Left lung (tissue), 10 donors: ENCODE measurements around the gene CRYGN. TPM values are rescaled to one million over a fixed set of nuclear protein-coding genes. Genes with fewer than 3 reads are reported as not detected.

Experiments used
- ATAC-seq: fragments of 200-7000 bp; cut with Tn5 transposase; one replicate; pipeline ENCODE4 v1.9.1; 2020; ENCODE audit warnings: moderate library complexity
- DNase-seq, 4 donors: peaks; one replicate each; pipeline ENCODE4 v3.0.0-alpha.2; 2013 to 2020
- H3K27ac ChIP-seq, 2 donors: fragments of 200-600 bp; sonication (generic) in 1 of 2; one replicate each; pipeline versions ENCODE4 v1.5.0 to v1.8.0; 2020 to 2021
- H3K27me3 ChIP-seq, 2 donors: fragments of 200-600 bp; sonication (generic) in 1 of 2; one replicate each; pipeline versions ENCODE4 v1.5.0 to v1.8.0; 2020 to 2021
- H3K36me3 ChIP-seq, 2 donors: fragments of 200-600 bp; sonication (generic) in 1 of 2; one replicate each; pipeline versions ENCODE4 v1.5.0 to v1.8.0; 2020 to 2021
- H3K4me1 ChIP-seq, 2 donors: fragments of 200-600 bp; one replicate each; pipeline ENCODE4 v1.8.0; 2021
- H3K4me3 ChIP-seq, 2 donors: fragments of 200-600 bp; sonication (generic) in 1 of 2; one replicate each; pipeline versions ENCODE4 v1.5.0 to v1.8.0; 2020 to 2021; ENCODE audit warnings: mild to moderate bottlenecking in 1 of 2
- H3K9me3 ChIP-seq, 2 donors: fragments of 200-600 bp; sonication (generic) in 1 of 2; one replicate each; pipeline versions ENCODE4 v1.5.0 to v1.8.0; 2020 to 2021
- intact Hi-C, 2 donors: fragments of 100-400 bp; cut with DNase I; formaldehyde crosslinking; loops; one replicate each; pipeline versions ENCODE4 v1.11.2 to v1.14.2; 2022
- polyA plus RNA-seq, 6 donors: library from polyadenylated mRNA; unstranded; fragments of 120-200 nt; gene quantifications; one replicate each; pipeline ENCODE4 v1.2.1, GENCODE V29; 2013; ENCODE audit not compliant: insufficient read length in 6 of 6
- total RNA-seq, 2 donors: library from RNA; stranded (reverse); fragmentation: NEBNext Ultra II Directional; extraction: Animal tissue kit (Norgen Biotek cat#: 25700); gene quantifications; one replicate each; pipeline ENCODE4 v1.2.1, GENCODE V29; 2021
- TF ChIP-seq, protein P1 (sequence below), 2 donors: fragments of 200-600 bp; sonication (generic) in 1 of 2; IDR thresholded peaks; one replicate each; pipeline versions ENCODE4 v1.5.0 to v1.8.0; 2021; ENCODE audit warnings: antibody characterized with exemption in 2 of 2
- donor health status: DM: no; HTN: yes; CAD: no.
- donor health status: DM: no; HTN: no; CAD: no.

CRYGN gene
- total and polyA plus RNA-seq, 8 donors, result 0.34 to 0.75 (median 0.56) TPM; not detected in 2

DNA sequence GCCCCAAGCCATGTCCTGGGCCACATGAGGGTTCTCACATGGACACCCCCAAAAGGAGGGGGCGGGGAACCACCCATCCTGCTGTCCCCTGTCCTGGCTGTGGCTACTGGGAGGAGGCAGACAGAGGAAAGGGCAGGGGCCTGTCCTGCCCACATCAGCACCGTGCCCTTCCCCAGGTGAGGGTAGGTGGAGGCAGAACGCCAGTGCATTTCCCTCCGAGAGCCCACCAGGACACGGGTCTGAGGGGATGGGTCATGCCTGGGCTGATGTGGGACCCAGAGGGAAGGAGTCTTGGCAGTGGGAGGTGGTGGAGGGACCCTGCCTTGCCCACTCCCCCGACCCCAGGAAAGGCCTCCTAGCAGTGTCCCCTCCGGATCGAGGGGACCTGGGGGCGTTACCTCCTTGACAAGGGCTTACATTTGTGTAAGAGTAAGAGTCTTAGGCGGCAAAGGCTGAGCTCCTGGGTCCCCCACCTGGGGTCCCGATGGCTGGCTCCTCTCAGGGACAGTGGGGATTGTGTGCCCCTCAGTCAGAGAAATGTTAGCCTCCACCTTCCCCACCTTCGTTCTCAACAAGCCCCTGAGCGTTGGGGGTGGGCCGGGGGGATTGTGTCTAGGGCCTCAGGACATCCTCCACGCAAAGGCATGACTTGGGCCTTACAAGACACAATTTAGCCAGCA, 6.1 kb downstream of the CRYGN start:
- Histone ChIP-seq H3K27me3 (peaks cover 0 to 21% of the 10 kb centered on the region in 2 donors), H3K4me3 (no peak overlapping the region), H3K36me3 (no peaks in the 10 kb centered on the region), H3K4me1 (peaks cover 11 to 14% of the 10 kb centered on the region in 2 donors), H3K9me3 (no peaks in the 10 kb centered on the region), H3K27ac (no peak overlapping the region)
- intact Hi-C loops, result no loop called here
- TF ChIP-seq, protein P1, sequence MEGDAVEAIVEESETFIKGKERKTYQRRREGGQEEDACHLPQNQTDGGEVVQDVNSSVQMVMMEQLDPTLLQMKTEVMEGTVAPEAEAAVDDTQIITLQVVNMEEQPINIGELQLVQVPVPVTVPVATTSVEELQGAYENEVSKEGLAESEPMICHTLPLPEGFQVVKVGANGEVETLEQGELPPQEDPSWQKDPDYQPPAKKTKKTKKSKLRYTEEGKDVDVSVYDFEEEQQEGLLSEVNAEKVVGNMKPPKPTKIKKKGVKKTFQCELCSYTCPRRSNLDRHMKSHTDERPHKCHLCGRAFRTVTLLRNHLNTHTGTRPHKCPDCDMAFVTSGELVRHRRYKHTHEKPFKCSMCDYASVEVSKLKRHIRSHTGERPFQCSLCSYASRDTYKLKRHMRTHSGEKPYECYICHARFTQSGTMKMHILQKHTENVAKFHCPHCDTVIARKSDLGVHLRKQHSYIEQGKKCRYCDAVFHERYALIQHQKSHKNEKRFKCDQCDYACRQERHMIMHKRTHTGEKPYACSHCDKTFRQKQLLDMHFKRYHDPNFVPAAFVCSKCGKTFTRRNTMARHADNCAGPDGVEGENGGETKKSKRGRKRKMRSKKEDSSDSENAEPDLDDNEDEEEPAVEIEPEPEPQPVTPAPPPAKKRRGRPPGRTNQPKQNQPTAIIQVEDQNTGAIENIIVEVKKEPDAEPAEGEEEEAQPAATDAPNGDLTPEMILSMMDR (IDR thresholded peaks at IDR 0.05), result no peak
- DNase-seq (peak in 1 of 4 donors; percentile 30), ATAC-seq (no peak)

DNA sequence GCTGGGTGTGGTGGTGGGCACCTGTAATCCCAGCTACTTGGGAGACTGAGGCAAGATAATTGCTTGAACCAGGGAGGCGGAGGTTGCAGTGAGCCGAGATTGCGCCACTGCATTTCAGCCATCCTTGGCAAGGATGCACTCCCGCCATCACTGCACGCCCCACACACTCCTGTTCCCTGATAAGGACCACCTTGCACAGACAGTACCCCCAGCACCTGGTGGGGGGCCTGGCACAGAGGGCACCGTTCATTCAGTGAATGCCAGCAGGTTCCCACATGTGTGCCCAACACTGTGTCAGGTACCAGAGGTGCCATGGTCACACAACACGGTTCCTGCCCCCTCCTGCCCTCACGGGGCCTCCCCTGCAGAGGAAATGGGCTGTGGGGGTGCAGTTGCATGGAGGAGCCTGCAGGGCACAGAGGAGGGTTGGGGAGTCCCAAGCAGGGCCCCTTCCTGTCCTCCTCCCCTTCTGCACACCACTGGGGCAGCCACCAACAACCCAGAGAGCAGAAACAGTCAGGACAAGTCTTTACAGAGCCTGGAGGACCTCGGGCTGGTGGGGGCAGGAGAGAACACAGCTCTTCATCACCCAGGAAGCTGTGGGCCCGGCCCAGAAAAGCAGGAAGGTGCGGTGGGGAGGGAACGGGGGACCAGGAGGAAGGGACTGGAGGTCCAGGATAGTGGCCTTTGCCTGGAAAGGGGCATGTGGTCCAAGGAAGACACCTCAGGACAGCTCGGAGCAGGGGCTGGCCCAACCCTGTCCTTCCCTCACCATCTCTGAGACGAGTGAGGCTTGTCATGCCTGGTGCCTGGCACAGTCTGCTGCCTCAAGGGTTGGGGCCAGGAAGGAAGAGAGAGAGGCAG, 7.1 kb downstream of the CRYGN start:
- intact Hi-C loops, result no loop called here
- Histone ChIP-seq H3K4me3 (no peak overlapping the region), H3K27me3 (peaks cover 0 to 11% of the 10 kb centered on the region in 2 donors), H3K27ac (no peak overlapping the region), H3K9me3 (no peaks in the 10 kb centered on the region), H3K4me1 (peaks cover 19 to 20% of the 10 kb centered on the region in 2 donors), H3K36me3 (no peaks in the 10 kb centered on the region)
- no peak for ATAC-seq
- peak in 1 of 4 donors; percentile 20 for DNase-seq
- TF ChIP-seq, protein P1 (IDR thresholded peaks at IDR 0.05), result peak in 1 of 2 donors; percentile 20

DNA sequence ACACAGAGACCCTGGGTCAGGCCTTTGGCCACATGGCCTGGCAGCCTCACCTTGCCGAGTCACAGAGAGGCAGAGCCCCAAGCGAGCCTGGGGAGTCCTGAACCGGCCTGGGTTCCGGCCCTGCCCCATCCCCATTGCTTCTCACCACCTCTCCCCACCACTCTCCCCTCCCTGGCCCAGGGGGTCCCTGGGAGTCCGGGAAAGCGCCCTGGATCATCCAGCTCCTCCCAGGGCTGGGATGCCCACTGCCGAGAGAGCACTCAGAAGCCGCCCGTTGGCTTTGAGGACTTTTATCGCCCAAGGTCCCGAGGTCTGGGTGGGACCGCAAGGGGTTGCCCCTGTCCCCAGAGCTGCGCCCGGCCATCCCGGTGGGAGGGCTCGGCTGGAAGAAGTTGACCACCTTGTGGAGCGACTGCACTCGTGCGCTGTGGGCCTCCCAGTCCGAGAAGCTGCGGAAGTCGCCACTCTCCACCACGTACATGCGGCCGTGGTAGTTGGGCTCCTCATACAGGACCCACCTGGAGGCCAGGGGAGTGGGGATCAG, 8.1 kb downstream of the CRYGN start:
- H3K27ac ChIP-seq, result no peak overlapping the region
- peak in 1 of 4 donors; percentile 26 for DNase-seq
- intact Hi-C loops, result no loop called here

DNA sequence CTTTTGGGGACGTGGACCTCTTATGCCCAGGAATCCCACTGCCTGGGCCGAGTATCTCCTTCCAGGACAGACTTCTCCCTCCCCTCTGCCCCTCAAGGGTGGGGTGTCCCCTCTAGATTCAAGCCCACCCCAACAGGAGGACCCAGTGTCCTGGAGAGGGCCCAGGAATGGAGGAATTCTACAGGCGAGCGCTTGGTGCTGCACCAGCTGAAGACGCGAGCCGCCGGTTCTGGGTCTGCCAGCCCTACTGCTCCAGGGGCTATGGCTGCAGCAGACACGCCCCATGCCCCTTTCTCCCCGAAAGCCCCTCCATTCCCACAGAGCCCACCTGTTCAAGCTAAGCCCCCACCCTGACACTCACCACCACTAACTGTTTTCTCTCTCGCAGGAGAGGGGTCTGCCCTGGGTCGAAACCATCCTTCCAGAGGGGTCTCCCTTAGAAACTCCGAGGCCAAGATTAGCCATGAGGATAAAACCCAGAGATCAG, 8.6 kb downstream of the CRYGN start:
- no peak overlapping the region for H3K4me3 ChIP-seq
- no peak overlapping the region for H3K27ac ChIP-seq
- H3K9me3 ChIP-seq, result no peaks in the 10 kb centered on the region
- peaks cover 0 to 16% of the 10 kb centered on the region in 2 donors for H3K27me3 ChIP-seq
- intact Hi-C loops, result no loop called here
- peak in 1 of 4 donors; percentile 29 for DNase-seq
- no peaks in the 10 kb centered on the region for H3K36me3 ChIP-seq
- H3K4me1 ChIP-seq, result peaks cover 28% of the 10 kb centered on the region in 2 donors
- ATAC-seq, result no peak
- TF ChIP-seq, protein P1 (IDR thresholded peaks at IDR 0.05), result no peak

More for the DNA sequence above, 8.1 kb downstream of the CRYGN start:
- TF ChIP-seq, protein P1 (IDR thresholded peaks at IDR 0.05), result no peak
- Histone ChIP-seq H3K9me3 (no peaks in the 10 kb centered on the region), H3K27me3 (peaks cover 0 to 15% of the 10 kb centered on the region in 2 donors), H3K4me3 (no peak overlapping the region), H3K4me1 (peaks cover 26 to 28% of the 10 kb centered on the region in 2 donors), H3K36me3 (no peaks in the 10 kb centered on the region)
- no peak for ATAC-seq
